ENCODE measurements around the gene CEP131. TPM values are rescaled to one million over a fixed set of nuclear protein-coding genes. Genes with fewer than 3 reads are reported as not detected.

The CEP131 gene
- 22.0 and 28.7 TPM in 2 replicates for total RNA-seq

GRCh38 chr17:81222906-81223761, at the start of gene CEP131:
CEP131 (minus strand) TSS chr17:81222965; CDS start chr17:81220056, 2,909 bp downstream.
- peak within 1 kb of the TSS; percentile 81 for H3K4me3 ChIP-seq (ENCODE audit: low read depth, low read length)

GRCh38 chr17:81271226-81271625, 48.5 kb upstream of the CEP131 start:
- no peak for DNase-seq (ENCODE audit: low read depth)
- H3K4me3 ChIP-seq (ENCODE audit: low read depth, low read length): no peak overlapping the region

More at GRCh38 chr17:81222906-81223761, at the start of gene CEP131:
- DNase-seq (ENCODE audit: low read depth): peak; percentile 58
- no peak for TF ChIP-seq CTCF (conservative IDR thresholded peaks at IDR 0.05; ENCODE audit: low read depth, low read length)

GRCh38 chr17:81270279-81270678, 47.5 kb upstream of the CEP131 start:
- TF ChIP-seq CTCF (conservative IDR thresholded peaks at IDR 0.05; ENCODE audit: low read depth, low read length): no peak
- no peak for DNase-seq (ENCODE audit: low read depth)
- no peak overlapping the region for H3K4me3 ChIP-seq (ENCODE audit: low read depth, low read length)

More at GRCh38 chr17:81271226-81271625, 48.5 kb upstream of the CEP131 start:
- no peak for TF ChIP-seq CTCF (conservative IDR thresholded peaks at IDR 0.05; ENCODE audit: low read depth, low read length)

GRCh38 chr17:81267390-81268067, 44.8 kb upstream of the CEP131 start:
- no peak overlapping the region for H3K4me3 ChIP-seq (ENCODE audit: low read depth, low read length)
- TF ChIP-seq CTCF (conservative IDR thresholded peaks at IDR 0.05; ENCODE audit: low read depth, low read length): no peak
- no peak for DNase-seq (ENCODE audit: low read depth)

GRCh38 chr17:81265576-81265975, 42.8 kb upstream of the CEP131 start:
- DNase-seq (ENCODE audit: low read depth): no peak
- no peak overlapping the region for H3K4me3 ChIP-seq (ENCODE audit: low read depth, low read length)
- TF ChIP-seq CTCF (conservative IDR thresholded peaks at IDR 0.05; ENCODE audit: low read depth, low read length): no peak

- H3K4me3 ChIP-seq (ENCODE audit: low read depth, low read length): no peak overlapping the region
- TF ChIP-seq CTCF (conservative IDR thresholded peaks at IDR 0.05; ENCODE audit: low read depth, low read length): no peak
- no peak for DNase-seq (ENCODE audit: low read depth)
These were observed 41.9 kb upstream of the CEP131 start for GRCh38 chr17:81264640-81265039.

Data from epithelial cell of proximal tubule (primary cell).